AG10803 (cell line): ENCODE data around the gene HSPA6.

ENCODE experiments used
- DNase-seq: peaks from one replicate; pipeline ENCODE4 v3.0.0; 2010; ENCODE audit warnings: low read depth
- H3K4me3 ChIP-seq: 2 replicates; pipeline ENCODE4 v1.5.1; 2011; ENCODE audit warnings: mild to moderate bottlenecking, low read length, control low read depth
- TF ChIP-seq, protein P1 (sequence below): conservative IDR thresholded peaks from 2 replicates; pipeline ENCODE4 v1.5.1; 2011; ENCODE audit warnings: mild to moderate bottlenecking, low read length, control low read depth, inconsistent platforms

Gene HSPA6

DNA sequence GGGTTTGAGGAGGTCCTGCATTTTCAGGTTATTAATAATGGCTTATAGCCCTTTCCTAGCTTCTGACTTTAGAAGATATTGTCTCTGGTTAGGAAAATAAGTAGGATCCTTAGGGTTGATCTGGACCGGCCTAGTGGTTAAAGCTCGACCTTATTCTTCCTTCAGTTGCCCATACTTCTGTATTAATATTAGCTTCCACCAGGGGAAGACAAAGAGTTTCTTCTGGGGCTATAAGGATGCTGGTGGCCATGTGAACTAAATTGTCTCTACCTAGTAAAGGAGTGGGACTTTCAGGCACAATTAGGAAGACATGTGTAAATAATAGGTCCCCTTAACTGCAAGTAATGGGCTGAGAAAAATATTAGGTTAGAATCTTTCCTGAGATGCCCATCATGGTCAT lies 39.7 kb upstream of the HSPA6 start:
- no peak overlapping the region for H3K4me3 ChIP-seq
- no peak for DNase-seq
- TF ChIP-seq, protein P1, sequence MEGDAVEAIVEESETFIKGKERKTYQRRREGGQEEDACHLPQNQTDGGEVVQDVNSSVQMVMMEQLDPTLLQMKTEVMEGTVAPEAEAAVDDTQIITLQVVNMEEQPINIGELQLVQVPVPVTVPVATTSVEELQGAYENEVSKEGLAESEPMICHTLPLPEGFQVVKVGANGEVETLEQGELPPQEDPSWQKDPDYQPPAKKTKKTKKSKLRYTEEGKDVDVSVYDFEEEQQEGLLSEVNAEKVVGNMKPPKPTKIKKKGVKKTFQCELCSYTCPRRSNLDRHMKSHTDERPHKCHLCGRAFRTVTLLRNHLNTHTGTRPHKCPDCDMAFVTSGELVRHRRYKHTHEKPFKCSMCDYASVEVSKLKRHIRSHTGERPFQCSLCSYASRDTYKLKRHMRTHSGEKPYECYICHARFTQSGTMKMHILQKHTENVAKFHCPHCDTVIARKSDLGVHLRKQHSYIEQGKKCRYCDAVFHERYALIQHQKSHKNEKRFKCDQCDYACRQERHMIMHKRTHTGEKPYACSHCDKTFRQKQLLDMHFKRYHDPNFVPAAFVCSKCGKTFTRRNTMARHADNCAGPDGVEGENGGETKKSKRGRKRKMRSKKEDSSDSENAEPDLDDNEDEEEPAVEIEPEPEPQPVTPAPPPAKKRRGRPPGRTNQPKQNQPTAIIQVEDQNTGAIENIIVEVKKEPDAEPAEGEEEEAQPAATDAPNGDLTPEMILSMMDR = peak; percentile 24

DNA sequence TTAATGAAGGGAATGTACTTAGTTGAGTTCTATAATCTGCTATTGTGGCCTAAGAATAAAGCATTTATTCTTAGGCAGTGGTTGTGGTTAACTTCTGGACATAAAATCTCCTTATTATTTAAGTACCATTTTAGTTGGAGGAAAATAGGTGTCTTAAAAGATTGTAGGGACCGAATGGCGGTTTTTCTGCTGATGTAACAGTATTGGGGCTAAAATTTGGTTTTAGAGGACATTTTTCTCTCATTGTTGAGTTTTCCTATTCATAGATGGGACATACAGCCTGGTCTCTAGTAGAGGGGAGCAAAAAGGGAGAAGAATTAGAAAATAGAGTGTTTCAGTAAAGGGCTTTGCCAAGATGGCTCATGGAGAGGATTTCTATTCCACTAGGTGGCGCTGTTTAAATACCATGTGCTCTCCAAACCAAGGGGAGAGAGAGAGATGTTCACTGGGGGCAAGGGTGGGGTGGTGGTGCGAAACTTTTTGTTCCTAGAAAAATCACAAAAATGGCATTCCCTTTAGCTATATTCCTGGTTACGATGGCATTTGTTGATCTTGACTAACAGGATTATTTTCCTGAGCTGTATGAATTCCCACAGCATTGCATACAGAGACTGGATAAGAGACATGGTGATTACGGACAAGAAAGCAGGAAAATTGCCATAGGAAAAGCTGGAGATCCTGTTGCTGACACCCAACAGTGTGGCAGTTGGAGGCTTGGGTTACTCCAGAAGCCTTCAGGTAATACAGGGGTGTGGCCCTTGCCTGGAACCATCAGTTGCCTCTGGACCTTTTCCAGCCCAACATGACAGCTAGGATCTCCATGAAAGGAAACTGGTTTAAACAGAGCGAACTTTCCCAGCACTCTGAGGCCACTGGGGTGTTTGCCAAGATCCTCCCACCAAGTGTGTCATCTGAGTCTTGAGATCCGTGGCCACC lies 37.3 kb upstream of the HSPA6 start:
- TF ChIP-seq, protein P1 = peak; percentile 70
- peak; percentile 54 for DNase-seq
- H3K4me3 ChIP-seq = peak overlapping the region; percentile 26

DNA sequence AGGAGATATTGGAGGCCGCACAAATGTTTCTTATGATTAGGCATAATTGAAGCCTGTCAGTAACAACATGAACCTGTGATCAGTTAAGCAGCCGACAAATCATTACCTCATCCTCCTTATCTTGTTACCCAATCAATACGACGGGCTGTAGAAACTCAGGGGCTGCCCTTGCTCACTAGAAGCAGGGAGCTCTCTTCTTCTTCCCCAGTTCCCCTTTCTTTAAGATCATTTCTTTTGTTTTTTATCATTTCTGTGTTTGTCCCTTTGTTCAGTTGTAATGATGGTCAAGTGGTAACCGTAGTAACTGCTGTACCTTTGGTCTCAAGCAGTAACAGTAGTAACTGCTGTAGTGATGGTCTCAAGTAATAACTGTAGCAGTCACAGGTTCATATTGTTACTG lies 32.9 kb upstream of the HSPA6 start:
- TF ChIP-seq, protein P1 = no peak

DNA sequence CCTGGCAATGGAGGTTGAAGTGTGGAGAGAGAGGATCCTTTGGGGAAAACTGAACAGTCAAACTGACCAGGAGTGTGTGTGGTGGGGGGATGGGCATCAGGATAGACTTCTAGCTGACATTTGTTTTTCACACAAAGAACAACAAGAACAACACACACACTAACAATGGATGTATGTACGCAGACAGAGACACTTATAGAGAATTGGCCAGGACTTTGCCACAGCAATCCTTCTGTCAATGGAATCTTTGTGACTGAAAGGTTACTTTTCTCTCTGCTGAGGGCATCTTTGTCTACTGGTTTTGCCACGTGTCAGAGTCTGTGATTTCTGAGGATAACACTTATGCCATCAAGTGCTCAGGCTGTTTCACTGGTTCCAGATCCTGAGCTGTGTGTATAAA lies 31.5 kb upstream of the HSPA6 start:
- DNase-seq = no peak
- H3K4me3 ChIP-seq = no peak overlapping the region
- TF ChIP-seq, protein P1 = no peak

More for the DNA sequence above, 32.9 kb upstream of the HSPA6 start:
- DNase-seq = no peak
- H3K4me3 ChIP-seq = no peak overlapping the region

DNA sequence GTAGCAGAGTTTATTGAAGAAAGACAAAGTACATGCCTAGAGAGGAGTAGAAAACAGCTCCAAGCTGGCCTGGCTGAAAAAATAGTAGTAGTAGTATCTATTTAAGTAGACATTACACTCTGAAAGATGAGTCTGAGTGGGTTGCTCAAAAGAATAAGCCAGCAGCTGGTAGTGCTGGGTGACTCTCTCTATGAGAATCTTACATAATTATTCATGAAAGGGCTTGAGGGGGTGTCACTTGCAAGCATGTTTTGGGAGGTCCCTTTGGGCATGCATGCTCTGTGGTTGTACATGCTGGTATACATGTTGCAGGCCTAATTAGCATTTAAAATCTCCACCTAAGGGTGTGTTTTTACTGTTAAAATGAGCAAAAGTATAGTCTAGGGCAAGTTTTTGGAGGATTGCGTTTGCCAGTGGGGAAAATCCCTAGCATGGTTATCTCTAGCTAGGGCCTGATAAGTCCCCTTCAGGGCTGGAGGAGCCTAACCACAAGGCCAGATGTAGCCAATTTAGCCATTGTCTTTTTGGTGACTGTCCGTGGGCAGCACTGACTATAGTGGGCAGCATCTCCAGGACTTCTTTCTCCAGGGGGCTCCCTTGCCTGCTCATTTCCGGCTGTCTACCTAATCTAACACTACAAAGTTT lies 30.1 kb upstream of the HSPA6 start:
- H3K4me3 ChIP-seq = no peak overlapping the region
- no peak for DNase-seq
- TF ChIP-seq, protein P1 = no peak

DNA sequence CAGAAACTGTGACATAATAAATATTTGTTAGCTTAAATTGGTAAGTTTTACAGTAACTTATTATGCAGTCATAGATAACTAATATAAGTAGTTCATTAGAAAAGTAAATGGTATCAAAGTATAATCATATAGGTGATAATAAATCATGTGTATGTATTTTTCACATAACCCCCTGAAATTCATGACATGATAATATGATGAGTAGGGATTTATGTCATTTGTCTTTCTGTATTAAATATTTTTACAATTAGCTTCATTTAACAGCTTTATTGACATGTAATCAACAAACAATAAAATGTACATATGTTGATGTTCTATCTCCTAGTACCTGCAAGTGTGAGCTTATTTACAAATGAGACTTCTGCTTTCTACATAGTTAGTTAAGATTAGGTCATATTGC lies 28.9 kb upstream of the HSPA6 start:
- no peak for DNase-seq
- no peak overlapping the region for H3K4me3 ChIP-seq
- TF ChIP-seq, protein P1 = no peak
